B cell (primary cell): ENCODE measurements around the gene RBP4.

ENCODE experiments used
- EZH2 ChIP-seq: IDR thresholded peaks from 2 replicates; pipeline ENCODE4 v1.6.1; 2012; ENCODE audit warnings: borderline replicate concordance, low read depth, mild to moderate bottlenecking, moderate library complexity, low read length; ENCODE audit not compliant: insufficient read depth, poor library complexity, severe bottlenecking
- TF ChIP-seq, protein P1 (sequence below): fragments of 200-600 bp; IDR thresholded peaks from one replicate; pipeline ENCODE4 v1.8.0; 2022; ENCODE audit warnings: antibody characterized with exemption, mild to moderate bottlenecking

DNA sequence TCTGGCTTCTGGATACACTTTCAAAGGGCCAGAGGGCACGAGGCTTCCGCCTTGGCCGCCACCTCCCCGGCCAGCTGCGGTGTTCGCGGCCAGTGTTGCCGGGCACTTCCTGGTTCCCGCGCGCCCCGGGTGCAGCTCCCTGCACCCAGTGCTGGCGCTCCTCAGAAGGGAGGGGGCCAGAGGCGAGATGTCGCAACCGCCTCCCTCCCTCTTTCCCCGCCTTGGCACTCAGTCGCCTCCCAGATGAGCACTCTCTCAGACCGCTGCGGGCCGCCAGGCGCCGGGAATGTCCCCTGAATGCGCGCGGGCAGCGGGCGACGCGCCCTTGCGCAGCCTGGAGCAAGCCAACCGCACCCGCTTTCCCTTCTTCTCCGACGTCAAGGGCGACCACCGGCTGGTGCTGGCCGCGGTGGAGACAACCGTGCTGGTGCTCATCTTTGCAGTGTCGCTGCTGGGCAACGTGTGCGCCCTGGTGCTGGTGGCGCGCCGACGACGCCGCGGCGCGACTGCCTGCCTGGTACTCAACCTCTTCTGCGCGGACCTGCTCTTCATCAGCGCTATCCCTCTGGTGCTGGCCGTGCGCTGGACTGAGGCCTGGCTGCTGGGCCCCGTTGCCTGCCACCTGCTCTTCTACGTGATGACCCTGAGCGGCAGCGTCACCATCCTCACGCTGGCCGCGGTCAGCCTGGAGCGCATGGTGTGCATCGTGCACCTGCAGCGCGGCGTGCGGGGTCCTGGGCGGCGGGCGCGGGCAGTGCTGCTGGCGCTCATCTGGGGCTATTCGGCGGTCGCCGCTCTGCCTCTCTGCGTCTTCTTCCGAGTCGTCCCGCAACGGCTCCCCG lies 34.4 kb downstream of the RBP4 start, which contains the start of gene FFAR4:
- TF ChIP-seq, protein P1, sequence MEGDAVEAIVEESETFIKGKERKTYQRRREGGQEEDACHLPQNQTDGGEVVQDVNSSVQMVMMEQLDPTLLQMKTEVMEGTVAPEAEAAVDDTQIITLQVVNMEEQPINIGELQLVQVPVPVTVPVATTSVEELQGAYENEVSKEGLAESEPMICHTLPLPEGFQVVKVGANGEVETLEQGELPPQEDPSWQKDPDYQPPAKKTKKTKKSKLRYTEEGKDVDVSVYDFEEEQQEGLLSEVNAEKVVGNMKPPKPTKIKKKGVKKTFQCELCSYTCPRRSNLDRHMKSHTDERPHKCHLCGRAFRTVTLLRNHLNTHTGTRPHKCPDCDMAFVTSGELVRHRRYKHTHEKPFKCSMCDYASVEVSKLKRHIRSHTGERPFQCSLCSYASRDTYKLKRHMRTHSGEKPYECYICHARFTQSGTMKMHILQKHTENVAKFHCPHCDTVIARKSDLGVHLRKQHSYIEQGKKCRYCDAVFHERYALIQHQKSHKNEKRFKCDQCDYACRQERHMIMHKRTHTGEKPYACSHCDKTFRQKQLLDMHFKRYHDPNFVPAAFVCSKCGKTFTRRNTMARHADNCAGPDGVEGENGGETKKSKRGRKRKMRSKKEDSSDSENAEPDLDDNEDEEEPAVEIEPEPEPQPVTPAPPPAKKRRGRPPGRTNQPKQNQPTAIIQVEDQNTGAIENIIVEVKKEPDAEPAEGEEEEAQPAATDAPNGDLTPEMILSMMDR = no peak
- TF ChIP-seq EZH2 = no peak
